Epithelial cell of umbilical artery (primary cell): ENCODE measurements around the gene WDR72. TPM values are rescaled to one million over a fixed set of nuclear protein-coding genes. Genes with fewer than 3 reads are reported as not detected.

Experiments
- total RNA-seq: library from RNA; depleted of rRNA; stranded (reverse); fragments of >200 nt; gene quantifications from 2 replicates; pipeline ENCODE4 v1.2.3, GENCODE V29; 2014

WDR72 gene
- not detected in 2 replicates for total RNA-seq

DNA sequence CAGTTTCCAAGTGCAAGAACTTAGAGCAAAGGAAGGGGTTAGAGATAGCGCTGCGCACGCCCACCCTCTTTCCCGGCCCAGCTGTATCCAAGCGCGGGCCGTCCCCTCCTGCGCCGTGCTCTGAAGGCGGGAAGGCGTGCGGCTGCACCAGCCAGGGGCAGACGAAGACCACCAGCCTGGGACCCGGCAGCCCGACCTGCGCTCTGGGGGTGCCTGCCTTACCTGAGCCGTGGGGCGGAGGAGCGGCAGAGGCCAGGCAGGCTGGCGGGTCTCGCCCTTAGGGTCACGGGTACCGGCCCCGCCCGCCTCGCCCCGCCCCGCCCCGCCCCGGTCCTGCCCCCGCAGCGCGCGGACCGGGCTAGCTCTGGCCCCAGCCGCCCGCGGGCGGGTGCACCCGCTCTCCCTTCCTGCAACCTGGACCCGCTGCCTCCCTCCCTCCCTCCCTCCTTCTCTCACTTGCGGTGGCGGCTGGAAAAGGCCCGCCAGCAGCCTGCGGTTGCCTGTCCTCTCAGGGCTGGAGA lies at the start of gene WDR72:
Gene WDR72 (minus strand): TSS at position 253 of the 521 bp plus-strand sequence. CDS start 26,514 bp downstream, outside the sequence.

Other genes with a start within 250 kb of the WDR72 start
- not detected in 2 replicates for gene UNC13C, start 218.8 kb upstream of the WDR72 start, total RNA-seq